Mammary microvascular endothelial cell (primary cell): ENCODE data around the gene NTHL1. TPM values are rescaled to one million over a fixed set of nuclear protein-coding genes. Genes with fewer than 3 reads are reported as not detected.

Source experiments
- total RNA-seq: library from RNA; depleted of rRNA; stranded (reverse); fragments of >200 nt; gene quantifications from 2 replicates; pipeline ENCODE4 v1.2.3, GENCODE V29; 2015

The NTHL1 gene
- total RNA-seq: 45.7 and 53.0 TPM in 2 replicates

DNA sequence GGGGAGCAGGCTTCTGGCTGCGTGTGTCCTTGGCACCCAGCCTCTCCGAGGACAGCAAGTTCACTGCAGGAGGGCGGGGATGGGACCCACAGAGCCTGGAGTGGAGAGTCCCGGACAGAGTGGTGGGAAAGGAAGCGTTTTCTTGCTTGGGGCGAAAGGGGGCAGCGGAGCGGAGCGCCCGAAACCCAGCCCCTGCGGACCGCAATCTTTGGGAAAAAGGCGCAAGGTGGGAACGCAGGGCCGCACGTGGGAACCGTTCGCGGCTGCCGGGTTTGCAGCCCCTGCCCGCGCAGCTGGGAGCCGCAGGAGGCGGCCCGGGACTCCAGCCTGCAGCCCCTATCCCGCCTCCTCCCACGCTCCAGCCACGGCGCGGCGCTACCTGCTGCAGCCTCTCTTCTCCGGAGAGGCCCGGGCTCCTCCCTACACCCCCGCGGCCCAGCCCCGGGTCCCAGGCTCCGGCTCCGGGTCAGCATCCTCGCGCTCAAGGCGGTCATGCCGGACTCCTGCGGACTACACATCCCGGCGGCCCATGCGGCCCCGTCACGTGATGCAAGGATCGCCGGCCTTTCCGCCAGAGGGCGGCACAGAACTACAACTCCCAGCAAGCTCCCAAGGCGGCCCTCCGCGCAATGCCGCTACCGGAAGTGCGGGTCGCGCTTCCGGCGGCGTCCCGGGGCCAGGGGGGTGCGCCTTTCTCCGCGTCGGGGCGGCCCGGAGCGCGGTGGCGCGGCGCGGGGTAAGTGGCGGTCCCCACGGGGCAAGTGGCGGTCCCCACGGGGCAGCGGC lies at the start of gene NTHL1, which contains the start of gene TSC2:
Gene NTHL1, minus strand, starts transcription at position 505 of the 786 bp plus-strand sequence. Its CDS starts 11 bp downstream, at position 494.
Gene TSC2, plus strand, starts transcription at position 656 of the 786 bp plus-strand sequence. CDS start 631 bp downstream, outside the sequence.

DNA sequence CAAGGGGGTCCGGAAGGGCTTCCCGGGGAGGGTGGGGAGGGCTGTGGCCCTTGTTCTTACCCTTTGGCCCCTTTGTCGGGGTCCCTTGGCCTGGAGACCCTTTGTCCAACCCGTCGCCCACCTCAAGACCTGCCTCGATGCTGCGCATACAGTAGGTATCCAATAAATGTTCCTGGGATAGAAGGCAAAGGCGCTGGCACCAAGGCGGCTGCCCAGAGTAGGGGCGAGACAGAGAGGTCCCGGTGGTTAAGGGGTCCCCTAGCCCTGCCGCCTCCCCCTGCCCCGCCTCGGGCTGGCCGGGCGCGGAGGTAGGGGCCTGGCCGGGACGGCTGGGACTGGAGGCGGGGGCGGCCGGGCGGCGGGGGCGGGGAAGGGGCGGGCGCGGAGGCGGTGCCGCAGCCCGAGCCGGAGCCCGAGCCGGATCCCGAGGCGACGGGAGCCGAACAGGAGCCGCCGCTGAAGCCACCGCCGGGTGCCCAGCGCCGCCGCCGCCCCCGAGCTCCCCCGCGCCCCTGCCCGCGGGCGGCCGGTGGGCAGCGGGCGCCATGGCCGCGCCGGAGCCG lies 21.1 kb downstream of the NTHL1 start, which contains the start of gene NHERF2:
Gene NHERF2, plus strand, starts transcription at position 442 of the 563 bp plus-strand sequence. Its CDS starts 104 bp downstream, at position 546.

DNA sequence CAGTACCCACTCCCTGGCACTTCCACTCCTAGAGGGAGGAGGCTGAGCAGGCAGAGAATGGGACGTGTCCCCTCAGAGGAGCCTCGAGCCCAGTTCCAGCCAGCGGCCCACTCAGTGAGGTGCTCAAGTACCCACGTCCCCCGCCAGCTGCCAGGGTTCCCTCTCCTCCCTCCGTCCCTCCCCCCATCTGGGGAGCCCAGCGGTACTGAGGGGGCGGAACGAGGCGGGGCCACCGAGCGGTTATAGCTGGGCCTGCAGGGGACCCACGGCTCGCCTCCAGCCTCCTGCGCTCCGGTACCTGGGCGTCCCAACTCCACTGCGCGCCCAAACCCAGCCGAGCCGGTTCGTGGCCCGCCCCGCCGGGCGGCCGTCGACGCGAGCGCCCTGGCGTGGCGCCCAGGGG lies 28.1 kb downstream of the NTHL1 start, which contains the start of gene NPW:
Gene NPW, plus strand, starts transcription at position 268 of the 403 bp plus-strand sequence.

DNA sequence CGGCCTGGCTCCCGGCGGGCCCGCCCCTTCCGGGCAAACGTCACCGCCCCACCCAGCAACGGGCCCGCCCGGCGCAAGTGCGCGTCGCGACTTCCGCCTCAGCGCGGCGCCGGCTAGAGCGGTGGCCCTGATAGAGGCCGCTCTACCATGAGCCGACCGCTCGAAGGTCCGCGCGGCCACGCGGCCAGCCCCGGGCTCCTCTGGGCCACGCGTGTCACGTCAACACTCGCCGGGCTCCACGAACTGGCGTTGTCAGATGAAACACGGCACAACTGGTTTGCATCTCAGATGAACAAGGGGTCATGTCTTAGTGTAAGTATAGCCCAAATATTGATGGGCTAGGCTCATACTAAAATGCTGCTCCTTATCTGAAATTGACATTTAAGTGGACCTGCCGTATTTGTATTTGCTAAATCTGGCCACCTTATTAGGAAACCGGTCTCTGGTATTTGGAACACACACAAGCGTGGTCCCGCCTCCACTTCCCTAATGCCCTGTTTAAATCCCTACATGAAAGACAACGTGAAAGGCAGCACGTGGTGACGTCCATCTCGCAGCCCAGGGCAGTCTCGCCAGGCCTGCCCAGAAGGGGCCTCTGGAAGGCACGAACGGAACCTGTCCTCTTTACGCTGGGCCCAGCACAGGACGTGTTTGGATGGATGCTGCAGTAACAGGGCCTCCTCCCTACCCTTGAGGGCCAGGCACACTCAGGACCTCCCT lies 37.7 kb downstream of the NTHL1 start, which contains the start of gene ZNF598:
Gene ZNF598, minus strand, starts transcription at position 31 of the 720 bp plus-strand sequence.

Other genes with a start within 250 kb of the NTHL1 start
- 106 and 119 TPM in 2 replicates for gene HAGH, start 221.0 kb downstream of the NTHL1 start, total RNA-seq
- 70.9 and 86.8 TPM in 2 replicates for gene FAHD1, start 220.6 kb downstream of the NTHL1 start, total RNA-seq
- gene MEIOB, start 175.7 kb downstream of the NTHL1 start, total RNA-seq: not detected in 2 replicates
- gene HS3ST6, start 129.4 kb downstream of the NTHL1 start, total RNA-seq: not detected in 2 replicates
- gene MSRB1, start 104.6 kb downstream of the NTHL1 start, total RNA-seq: 10.1 and 13.7 TPM in 2 replicates
- not detected in 2 replicates for gene RPL3L, start 93.1 kb downstream of the NTHL1 start, total RNA-seq
- gene NDUFB10, start 88.3 kb downstream of the NTHL1 start, total RNA-seq: 312 and 315 TPM in 2 replicates
- gene RPS2, start 83.0 kb downstream of the NTHL1 start, total RNA-seq: 2,922 and 2,947 TPM in 2 replicates
- not detected in 2 replicates for gene RNF151, start 81.0 kb downstream of the NTHL1 start, total RNA-seq
- gene TBL3, start 75.8 kb downstream of the NTHL1 start, total RNA-seq: 79.4 and 104 TPM in 2 replicates
- gene NOXO1, start 66.4 kb downstream of the NTHL1 start, total RNA-seq: 1.00 TPM in 1 of 2 replicates, not detected in the other
- gene GFER, start 63.6 kb downstream of the NTHL1 start, total RNA-seq: 15.4 and 15.9 TPM in 2 replicates
- gene SYNGR3, start 57.9 kb downstream of the NTHL1 start, total RNA-seq: 0.25 and 0.87 TPM in 2 replicates
- 55.6 and 61.8 TPM in 2 replicates for gene ZNF598, start 38.0 kb downstream of the NTHL1 start, total RNA-seq
- 2.5 and 3.1 TPM in 2 replicates for gene NPW, start 28.0 kb downstream of the NTHL1 start, total RNA-seq
- gene NHERF2, start 20.9 kb downstream of the NTHL1 start, total RNA-seq: 236 and 238 TPM in 2 replicates
- 35.2 and 36.0 TPM in 2 replicates for gene TSC2, start 151 bp upstream of the NTHL1 start, total RNA-seq
- 37.0 and 46.6 TPM in 2 replicates for gene PKD1, start 88.1 kb upstream of the NTHL1 start, total RNA-seq
- 0.13 and 1.3 TPM in 2 replicates for gene RAB26, start 100.8 kb upstream of the NTHL1 start, total RNA-seq
- 81.7 and 89.8 TPM in 2 replicates for gene TRAF7, start 107.9 kb upstream of the NTHL1 start, total RNA-seq
- gene CASKIN1, start 148.8 kb upstream of the NTHL1 start, total RNA-seq: not detected in 2 replicates
- gene MLST8, start 157.6 kb upstream of the NTHL1 start, total RNA-seq: 66.0 and 79.9 TPM in 2 replicates
- 1.7 and 7.1 TPM in 2 replicates for gene BRICD5, start 163.0 kb upstream of the NTHL1 start, total RNA-seq
- 25.6 and 31.4 TPM in 2 replicates for gene PGP, start 167.0 kb upstream of the NTHL1 start, total RNA-seq
- gene E4F1, start 175.8 kb upstream of the NTHL1 start, total RNA-seq: 25.5 and 34.3 TPM in 2 replicates
- not detected in 2 replicates for gene DNASE1L2, start 188.6 kb upstream of the NTHL1 start, total RNA-seq
- gene ECI1, start 203.8 kb upstream of the NTHL1 start, total RNA-seq: 46.1 and 49.1 TPM in 2 replicates
- 164 and 180 TPM in 2 replicates for gene RNPS1, start 220.3 kb upstream of the NTHL1 start, total RNA-seq